GM12878 (cell line): ENCODE data around the gene GRIK1.

Source experiments
- CHD4 ChIP-seq: fragments of 200-600 bp; sonication (generic); IDR thresholded peaks from 2 replicates; pipeline ENCODE4 v1.6.1; 2016; ENCODE audit warnings: mild to moderate bottlenecking
- CUX1 ChIP-seq: IDR thresholded peaks from 2 replicates; pipeline ENCODE4 v1.6.1; 2012; ENCODE audit warnings: improper control_type of control experiment, low read depth, low read length; ENCODE audit not compliant: insufficient replicate concordance
- EP300 ChIP-seq, 2 experiments: fragments of 150-350 bp in 1 of 2; IDR thresholded peaks; 2 replicates each; pipeline ENCODE4 v1.6.1; 2011 to 2012; ENCODE audit warnings: low read depth in 2 of 2, low read length in 2 of 2, borderline replicate concordance in 1 of 2, improper control_type of control experiment in 1 of 2, inconsistent platforms in 1 of 2; ENCODE audit not compliant: control insufficient read depth in 1 of 2
- RELB ChIP-seq: fragments of 450-650 bp; IDR thresholded peaks from 2 replicates; pipeline ENCODE4 v1.6.1; 2017; ENCODE audit warnings: low read depth, mild to moderate bottlenecking, moderate library complexity
- TCF7 ChIP-seq: IDR thresholded peaks from 2 replicates; pipeline ENCODE4 v1.6.1; 2014; ENCODE audit warnings: antibody characterized with exemption, borderline replicate concordance
- ZNF217 ChIP-seq: fragments of 450-650 bp; IDR thresholded peaks from 2 replicates; pipeline ENCODE4 v1.6.1; 2017; ENCODE audit warnings: antibody characterized with exemption, mild to moderate bottlenecking
- TF ChIP-seq, protein P1 (sequence below), 3 experiments: IDR thresholded peaks in 2 of 3; conservative IDR thresholded peaks in 1 of 3; 2 replicates each; pipeline ENCODE4 v1.5.1; 2011; ENCODE audit warnings: low read depth in 3 of 3, low read length in 3 of 3, mild to moderate bottlenecking in 3 of 3, control low read depth in 2 of 3, moderate library complexity in 2 of 3, inconsistent platforms in 1 of 3, mixed read lengths in 1 of 3; ENCODE audit not compliant: control insufficient read depth in 2 of 3, insufficient read depth in 1 of 3; ENCODE audit errors: extremely low read depth in 1 of 3

DNA sequence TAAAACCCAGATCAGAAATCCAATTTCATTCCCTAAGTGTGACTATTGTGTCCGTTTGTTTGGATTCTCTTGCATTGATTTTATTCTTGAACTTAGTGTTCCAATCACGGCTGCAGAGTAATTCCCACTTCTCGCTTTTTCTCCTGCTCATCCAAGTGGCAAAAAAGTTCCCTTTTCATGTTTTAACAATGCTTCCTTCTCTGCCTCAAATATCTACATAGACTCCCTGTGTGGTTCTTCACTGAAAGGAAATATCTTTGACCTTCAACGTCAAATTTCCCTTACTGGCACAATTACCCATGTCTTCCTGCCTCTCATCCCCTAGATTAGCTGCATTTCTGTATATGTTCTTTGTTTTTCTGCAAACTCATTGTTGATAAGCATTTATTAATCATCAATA lies 335.7 kb downstream of the GRIK1 start:
- no peak for TF ChIP-seq ZNF217
- TF ChIP-seq, protein P1, sequence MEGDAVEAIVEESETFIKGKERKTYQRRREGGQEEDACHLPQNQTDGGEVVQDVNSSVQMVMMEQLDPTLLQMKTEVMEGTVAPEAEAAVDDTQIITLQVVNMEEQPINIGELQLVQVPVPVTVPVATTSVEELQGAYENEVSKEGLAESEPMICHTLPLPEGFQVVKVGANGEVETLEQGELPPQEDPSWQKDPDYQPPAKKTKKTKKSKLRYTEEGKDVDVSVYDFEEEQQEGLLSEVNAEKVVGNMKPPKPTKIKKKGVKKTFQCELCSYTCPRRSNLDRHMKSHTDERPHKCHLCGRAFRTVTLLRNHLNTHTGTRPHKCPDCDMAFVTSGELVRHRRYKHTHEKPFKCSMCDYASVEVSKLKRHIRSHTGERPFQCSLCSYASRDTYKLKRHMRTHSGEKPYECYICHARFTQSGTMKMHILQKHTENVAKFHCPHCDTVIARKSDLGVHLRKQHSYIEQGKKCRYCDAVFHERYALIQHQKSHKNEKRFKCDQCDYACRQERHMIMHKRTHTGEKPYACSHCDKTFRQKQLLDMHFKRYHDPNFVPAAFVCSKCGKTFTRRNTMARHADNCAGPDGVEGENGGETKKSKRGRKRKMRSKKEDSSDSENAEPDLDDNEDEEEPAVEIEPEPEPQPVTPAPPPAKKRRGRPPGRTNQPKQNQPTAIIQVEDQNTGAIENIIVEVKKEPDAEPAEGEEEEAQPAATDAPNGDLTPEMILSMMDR (IDR thresholded peaks at IDR 0.05 in 2 of 3, conservative IDR thresholded peaks at IDR 0.05 in 1 of 3; ENCODE audit: control insufficient read depth in 2 of 3, extremely low read depth in 1 of 3, insufficient read depth in 1 of 3, low read depth in 3 of 3, low read length in 3 of 3), result no peak
- no peak for TF ChIP-seq CUX1
- no peak for TF ChIP-seq TCF7
- no peak for TF ChIP-seq EP300 (IDR thresholded peaks at IDR 0.05; ENCODE audit: borderline replicate concordance in 1 of 2, control insufficient read depth in 1 of 2, low read depth in 2 of 2, low read length in 2 of 2)
- no peak for TF ChIP-seq CHD4
- TF ChIP-seq RELB, result no peak
